GM20431 (cell line): ENCODE data around the gene PALD1.
"Not testable (repeated sequence)": the region's sequence is repeated elsewhere in the genome, so short reads cannot be mapped to it uniquely, and the experiment has no call there.

Experiments
- in situ Hi-C: fragments of 300-500 bp; cut with MseI, MboI; formaldehyde crosslinking; loops from one replicate; pipeline ENCODE4 v1.15.0; 2020; ENCODE audit warnings: low sequenced_read_pairs; ENCODE audit not compliant: unreplicated experiment

PALD1 gene

GRCh38 chr10:70565556-70566514, 87.3 kb downstream of the PALD1 start:
- in situ Hi-C loops, result no loop called here

DNA sequence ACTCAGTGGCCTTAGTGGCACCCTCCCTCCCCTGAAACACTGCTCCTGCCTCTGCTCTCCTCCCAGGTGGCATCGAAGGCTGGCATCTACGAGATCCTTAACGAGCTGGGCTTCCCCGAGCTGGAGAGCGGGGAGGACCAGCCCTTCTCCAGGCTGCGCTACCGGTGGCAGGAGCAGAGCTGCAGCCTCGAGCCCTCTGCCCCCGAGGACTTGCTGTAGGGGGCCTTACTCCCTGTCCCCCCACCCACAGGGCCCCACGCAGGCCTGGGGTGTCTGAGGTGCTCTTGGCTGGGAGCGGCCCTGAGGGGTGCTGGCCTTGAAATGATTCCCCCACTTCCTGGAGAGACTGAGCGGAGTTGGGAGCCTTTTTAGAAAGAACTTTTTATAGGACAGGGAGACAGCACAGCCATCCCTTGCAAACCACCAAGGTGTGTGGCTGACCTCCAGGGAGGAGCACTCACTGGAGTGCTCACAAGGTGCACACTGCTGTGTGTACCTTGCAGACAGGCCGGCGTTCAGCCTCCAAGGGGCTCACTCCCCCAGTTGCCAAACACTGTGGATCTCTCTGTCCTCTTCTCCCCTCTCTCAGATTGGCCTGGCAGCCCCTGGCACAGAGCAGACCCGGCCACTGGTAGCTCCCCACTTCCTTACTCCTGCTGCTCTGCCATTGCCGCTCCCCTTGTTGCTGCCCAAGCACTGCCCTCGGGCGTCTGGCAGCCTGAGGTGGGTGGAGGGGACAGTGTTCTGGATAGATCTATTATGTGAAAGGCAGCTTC, 88.1 kb downstream of the PALD1 start:
- in situ Hi-C loops, result no loop called here

GRCh38 chr10:70567603-70568002, 89.0 kb downstream of the PALD1 start:
- in situ Hi-C loops, result no loop called here

DNA sequence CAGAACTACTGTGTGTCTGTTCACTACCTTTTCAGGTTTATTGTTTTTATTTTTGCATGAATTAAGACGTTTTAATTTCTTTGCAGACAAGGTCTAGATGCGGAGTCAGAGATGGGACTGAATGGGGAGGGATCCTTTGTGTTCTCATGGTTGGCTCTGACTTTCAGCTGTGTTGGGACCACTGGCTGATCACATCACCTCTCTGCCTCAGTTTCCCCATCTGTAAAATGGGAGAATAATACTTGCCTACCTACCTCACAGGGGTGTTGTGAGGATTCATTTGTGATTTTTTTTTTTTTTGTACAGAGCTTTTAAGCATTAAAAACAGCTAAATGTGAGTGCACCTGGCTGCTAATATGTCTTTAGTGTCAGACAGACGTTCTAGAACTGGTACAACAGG, 89.5 kb downstream of the PALD1 start:
- in situ Hi-C loops, result no loop called here

DNA sequence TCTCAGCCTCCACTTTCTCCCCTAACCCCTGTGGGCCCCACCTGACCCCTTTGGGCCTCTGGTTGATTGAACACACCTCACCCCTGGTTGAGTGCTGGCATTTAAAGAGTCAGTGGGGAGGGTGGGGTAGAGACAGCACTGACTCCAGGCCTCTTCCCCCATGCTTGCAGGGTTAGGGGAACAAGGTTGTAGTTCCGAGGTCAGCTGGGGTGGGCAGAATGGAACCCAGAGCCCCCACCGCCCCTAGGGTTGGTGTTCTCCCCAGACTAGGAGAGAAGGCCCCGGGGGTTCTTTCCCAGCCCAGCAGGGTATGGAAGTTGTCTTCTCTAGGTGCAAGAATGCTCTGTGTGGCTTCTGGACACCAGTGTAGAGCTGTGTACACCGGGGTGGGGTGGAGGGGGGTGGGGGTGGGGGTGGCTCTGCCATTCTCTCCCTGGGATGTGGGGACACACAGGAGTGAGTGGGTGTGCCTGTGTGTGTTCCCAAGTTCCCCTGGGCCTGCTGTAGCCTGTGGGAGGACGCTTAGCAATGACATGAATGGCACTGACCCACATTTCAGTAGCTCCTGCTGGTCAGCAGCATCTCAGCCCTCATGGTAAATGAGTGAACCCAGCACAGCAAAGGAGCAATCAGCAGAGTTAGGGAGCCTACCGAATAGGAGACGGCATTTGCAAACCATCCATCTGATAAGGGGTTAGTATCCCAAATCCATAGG, 90.4 kb downstream of the PALD1 start:
- in situ Hi-C loops, result no loop called here

DNA sequence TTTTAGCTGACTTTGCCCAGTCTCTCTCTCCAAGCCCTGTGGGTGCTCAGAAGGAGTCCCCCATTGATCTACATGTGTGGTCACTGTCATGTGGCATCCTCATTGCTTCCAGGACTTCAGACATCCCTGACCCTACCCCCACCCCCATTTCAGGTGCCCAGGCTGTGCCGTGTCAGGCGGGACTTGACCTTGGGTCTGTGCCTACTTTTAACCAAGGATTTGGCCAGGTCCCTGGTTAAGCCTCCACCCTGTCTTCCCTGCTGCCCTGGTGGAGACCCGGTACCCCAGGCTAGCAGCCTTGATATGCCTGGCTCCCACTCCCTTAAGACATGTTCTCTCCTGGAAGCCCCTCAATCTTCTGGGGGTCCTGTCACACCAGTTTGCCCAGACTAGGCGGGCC, 92.7 kb downstream of the PALD1 start:
- in situ Hi-C loops, result no loop called here

DNA sequence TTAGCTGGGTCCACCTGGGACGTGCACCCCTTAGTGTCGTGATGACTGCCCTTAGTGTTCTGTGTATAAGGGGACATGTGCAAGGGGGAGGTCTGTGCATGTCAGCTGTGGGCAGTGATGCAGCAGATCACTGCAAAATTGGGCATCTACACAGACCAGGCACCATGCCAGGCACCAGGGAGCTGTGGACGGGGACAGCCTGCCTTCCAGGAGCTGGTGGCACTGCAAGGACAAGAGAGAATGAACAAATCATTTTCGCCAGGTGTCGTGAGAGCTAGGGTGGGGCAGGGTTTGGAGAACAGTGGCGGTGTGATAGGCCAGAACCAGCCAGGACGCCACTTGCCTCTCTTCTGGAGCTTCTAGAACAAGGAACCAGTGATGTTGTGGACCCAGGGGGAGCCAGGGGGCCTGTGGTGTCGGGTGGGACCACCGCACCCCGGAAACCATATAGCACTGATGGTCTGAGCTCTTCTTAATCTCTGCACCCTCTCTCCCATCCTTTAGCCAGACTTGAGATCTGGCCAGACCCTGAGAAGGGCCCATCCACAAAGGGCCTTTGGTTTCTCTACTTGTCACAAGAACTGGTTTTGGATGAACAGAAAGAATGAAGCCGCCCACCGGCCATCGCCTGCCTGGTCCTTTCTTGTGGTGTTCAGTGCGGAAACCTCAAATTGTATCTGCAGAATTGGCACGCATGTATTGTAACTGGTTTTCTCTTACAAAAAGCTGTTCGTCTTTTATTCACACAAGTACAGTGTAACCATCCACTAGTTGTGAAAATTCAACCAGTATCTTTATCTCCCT, 93.3 kb downstream of the PALD1 start:
- in situ Hi-C loops, result no loop called here

GRCh38 chr10:70573599-70574506, 95.3 kb downstream of the PALD1 start:
- in situ Hi-C loops, result no loop called here

GRCh38 chr10:70575486-70575873, 96.9 kb downstream of the PALD1 start:
- in situ Hi-C loops, result no loop called here

DNA sequence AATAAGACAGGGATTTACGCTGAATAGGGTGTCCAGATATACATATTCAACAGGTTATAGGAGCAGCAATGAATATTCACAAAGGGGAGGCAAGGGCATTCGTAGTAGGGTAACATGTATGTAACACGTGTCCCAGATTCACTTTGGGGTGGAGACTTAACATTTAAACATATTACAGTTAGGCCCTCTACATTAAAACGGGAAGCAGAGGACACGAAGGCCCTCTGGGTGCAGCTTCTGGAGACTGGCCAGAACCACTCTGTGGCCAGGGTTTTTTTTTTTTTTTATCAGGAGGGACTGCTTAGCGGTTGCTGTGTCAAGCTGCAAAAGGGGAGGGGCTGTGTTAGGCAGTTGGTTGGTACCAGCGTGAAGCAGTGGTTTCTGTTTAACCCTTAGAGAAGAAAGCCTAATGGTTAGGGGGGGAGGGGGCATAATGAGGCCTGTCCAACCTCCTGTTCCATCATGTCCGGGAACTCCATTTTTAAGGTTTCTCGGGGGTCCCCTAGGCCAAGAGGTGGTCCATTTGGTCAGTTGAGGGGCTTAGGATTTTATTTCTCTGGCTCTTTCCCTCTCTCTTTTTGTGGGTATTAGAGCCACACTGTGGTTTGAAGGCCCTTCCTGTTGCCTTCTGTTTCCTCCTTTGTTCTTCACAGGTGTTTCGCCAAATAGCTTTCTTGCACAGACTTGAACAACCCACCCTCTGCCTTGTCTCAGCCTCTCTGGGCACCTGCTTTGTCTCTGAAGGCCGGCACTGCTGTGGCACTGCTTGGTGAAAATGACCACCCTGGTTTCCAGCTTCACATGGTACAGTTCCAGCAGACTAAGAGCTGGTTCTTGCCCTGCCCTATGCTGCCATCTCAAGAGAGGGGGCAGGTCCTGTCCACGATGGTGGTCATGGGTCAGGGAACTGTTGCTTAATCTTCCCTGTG, 97.6 kb downstream of the PALD1 start:
- in situ Hi-C loops, result no loop called here

- in situ Hi-C loops, result no loop called here
Observed at GRCh38 chr10:70576803-70577517, 98.4 kb downstream of the PALD1 start.

DNA sequence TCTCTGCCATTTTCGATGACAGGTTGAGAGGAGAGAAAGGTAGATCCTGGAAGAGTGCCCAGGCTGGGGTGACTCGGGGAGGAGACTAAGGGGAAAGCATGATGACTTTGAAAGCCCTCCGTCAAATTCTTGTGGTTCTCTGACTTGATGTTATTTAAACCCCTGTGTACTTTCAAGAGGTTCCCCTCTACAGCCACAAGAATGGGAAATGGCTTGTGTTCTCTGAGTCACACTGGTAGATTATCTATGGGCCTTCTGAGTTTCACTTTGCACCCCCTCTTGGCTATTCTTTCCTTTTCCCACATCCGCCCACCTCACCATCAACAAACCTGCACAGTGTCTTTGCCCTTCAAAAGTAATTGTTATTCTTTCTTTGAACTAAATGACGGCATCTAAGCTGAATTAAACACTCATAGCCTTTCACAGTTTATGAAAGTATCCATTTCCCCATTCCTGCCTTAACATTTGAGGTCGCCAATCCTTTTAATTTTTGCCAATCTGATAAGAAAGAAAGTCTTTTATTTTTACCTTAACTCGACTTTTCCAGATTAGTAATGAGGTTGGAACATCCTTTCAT, 99.9 kb downstream of the PALD1 start:
- in situ Hi-C loops, result no loop called here

DNA sequence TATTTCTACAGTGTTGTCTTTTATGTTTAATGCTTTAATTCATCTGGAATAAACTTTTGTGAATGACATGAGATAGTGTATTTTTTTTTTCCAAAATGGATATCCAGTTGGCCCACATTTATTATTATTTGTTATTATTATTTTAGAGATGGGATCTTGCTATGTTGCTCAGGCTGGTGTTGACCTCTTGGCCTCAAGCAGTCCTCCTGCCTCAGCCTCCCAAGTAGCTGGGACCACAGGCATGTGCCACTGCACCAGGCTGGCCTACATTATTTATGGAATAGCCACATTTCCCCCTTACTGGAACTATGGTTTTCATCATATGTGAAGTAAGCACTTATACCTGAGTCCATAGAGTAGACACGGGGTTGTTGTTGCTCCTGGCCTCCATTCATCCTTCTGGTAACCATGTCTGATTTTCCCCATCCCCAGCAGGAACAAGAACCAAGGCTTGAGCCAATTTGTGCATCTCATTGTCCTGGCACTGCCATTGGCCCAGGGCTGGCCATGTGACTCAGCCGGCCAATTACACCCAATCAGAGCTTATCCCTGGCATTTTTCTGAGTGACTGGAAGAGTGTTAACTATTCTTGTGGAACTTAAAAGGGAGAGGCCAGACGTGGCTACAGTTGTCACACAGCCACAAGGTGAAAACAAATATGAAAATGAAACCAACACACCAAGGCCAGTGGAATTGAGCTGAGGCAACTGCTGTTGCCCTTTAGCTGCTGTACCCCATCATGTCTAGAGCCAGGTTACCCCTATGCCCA, 100.9 kb downstream of the PALD1 start:
- in situ Hi-C loops, result no loop called here

DNA sequence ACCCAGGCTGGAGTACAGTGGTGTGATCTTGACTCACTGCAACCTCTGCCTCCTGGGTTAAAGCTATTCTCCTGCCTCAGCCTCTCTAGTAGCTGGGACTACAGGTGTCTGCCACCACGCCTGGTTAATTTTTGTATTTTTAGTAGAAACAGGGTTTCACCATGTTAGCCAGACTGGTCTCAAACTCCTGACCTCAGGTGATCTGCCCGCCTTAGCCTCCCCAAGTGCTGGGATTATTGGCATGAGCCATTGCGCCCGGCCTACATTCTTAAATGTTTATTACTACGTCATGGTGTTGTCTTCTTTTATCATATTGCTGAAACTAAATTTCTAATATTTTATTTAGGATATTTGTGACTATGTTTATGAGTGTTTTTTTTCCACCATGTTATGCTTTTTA, 102.6 kb downstream of the PALD1 start:
- in situ Hi-C loops, result not testable (repeated sequence)

DNA sequence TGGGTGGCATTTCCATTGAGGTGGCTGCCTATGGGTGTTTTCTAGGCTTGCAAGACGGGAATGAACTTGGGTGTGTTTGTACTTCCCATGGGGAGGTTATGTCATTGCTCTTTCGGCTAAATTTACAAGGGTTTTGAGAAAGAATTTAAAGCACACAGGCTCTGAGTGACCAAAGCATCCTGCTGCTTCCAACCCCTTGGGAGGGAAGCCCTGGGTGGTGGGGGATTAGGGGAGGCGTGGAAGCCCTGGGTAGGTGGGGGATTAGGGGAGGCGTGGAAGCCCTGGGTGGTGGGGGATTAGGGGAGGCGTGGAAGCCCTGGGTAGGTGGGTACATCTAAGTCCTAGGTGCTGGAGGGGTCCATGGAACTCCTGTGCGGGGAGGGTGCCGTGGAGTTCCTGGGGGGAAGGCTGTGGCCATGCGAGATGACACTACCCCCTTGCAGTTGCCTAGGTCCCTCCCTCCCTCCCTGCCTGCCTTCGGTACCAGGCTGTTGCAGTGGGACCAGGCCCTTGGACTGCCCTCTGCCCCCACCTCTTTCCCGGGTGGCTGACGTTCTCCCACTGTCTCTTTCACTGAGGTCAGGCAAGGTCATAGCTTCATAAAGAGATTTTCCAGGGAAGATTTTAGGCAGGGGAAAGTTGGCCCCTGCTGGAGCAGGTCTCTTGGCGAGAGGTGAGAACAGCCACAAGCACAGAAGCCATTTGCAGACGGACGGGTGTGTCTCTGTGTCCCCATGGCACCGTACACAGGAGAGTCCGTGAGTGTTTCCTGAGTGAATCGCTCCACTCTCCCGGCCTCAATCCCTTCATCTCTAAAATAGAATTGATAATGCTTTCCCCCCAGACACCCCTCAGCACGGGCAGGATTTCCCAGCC, 104.5 kb downstream of the PALD1 start:
- in situ Hi-C loops, result no loop called here
